Psoas muscle (tissue), 8 donors: ENCODE results near the gene ZNF81. TPM values are rescaled to one million over a fixed set of nuclear protein-coding genes. Genes with fewer than 3 reads are reported as not detected.

Experiments used
- ATAC-seq, 4 donors: fragments of 200-7000 bp; cut with Tn5 transposase; one replicate each; pipeline ENCODE4 v1.9.1; 2020; ENCODE audit warnings: moderate library complexity in 3 of 4, mild to moderate bottlenecking in 2 of 4
- DNase-seq, 2 donors: peaks; one replicate each; pipeline ENCODE4 v3.0.0-alpha.2; 2020
- H3K27ac ChIP-seq: fragments of 200-600 bp; one replicate; pipeline ENCODE4 v1.8.0; 2022
- H3K27me3 ChIP-seq, 3 donors: fragments of 200-600 bp in 1 of 3; one replicate each; pipeline versions ENCODE4 v1.6.1 to v1.8.0; 2013 to 2022; ENCODE audit warnings: low read length in 2 of 3, mild to moderate bottlenecking in 2 of 3, moderate library complexity in 1 of 3; ENCODE audit not compliant: insufficient read depth in 3 of 3
- H3K36me3 ChIP-seq, 2 donors: fragments of 200-600 bp in 1 of 2; one replicate each; pipeline versions ENCODE4 v1.6.1 to v1.8.0; 2013 to 2022; ENCODE audit warnings: low read depth in 1 of 2, mild to moderate bottlenecking in 1 of 2, moderate library complexity in 1 of 2; ENCODE audit not compliant: insufficient read depth in 1 of 2
- H3K4me1 ChIP-seq: fragments of 200-600 bp; one replicate; pipeline ENCODE4 v1.8.0; 2022
- H3K4me3 ChIP-seq: fragments of 200-600 bp; one replicate; pipeline ENCODE4 v1.8.0; 2022; ENCODE audit warnings: mild to moderate bottlenecking
- H3K9me3 ChIP-seq: fragments of 200-600 bp; one replicate; pipeline ENCODE4 v1.8.0; 2022
- WGBS, 3 donors: extraction: QIAGEN DNeasy Blood & Tissue Kit; methylation state at CpG; one replicate each; pipeline versions ENCODE4 v1.1.6 to v1.1.7; 2013; 5-methylcytosine and 5-hydroxymethylcytosine counted together
- intact Hi-C, 2 donors: fragments of 100-400 bp; cut with DNase I; formaldehyde crosslinking; loops; one replicate each; pipeline versions ENCODE4 v1.11.0 to v1.14.2; 2022
- polyA plus RNA-seq, 3 donors: library from polyadenylated mRNA; stranded (reverse); fragments of 200-250 nt; gene quantifications; one replicate each; pipeline ENCODE4 v1.2.3, GENCODE V29; 2013
- total RNA-seq, 4 donors: library from RNA; stranded (reverse); fragmentation: NEBNext Ultra II Directional in 2 of 4; extraction: Animal tissue kit (Norgen Biotek cat#: 25700) in 2 of 4; gene quantifications; one replicate each; pipeline versions ENCODE4 v1.2.1 to v1.2.4, GENCODE V29; 2021 to 2023
- TF ChIP-seq, protein P1 (sequence below): fragments of 200-600 bp; IDR thresholded peaks from one replicate; pipeline ENCODE4 v1.8.0; 2022; ENCODE audit warnings: antibody characterized with exemption
- donor health status: healthy with polysubstance abuse.
- donor health status: DM: no; HTN: no; CAD: no; lungs with moderate emphysema.
- donor health status: Bipolar disorder and iron deficiency.
- donor health status: healthy.
- donor health status: DM: yes; HTN: yes; CAD: no.
- donor health status: DM: no; HTN: no; CAD: no.
- donor health status: DM: no; HTN: no; CAD: no.
- donor health status: DM: yes; HTN: yes; CAD: no.

The ZNF81 gene
- total and polyA plus RNA-seq, 7 donors, result 1.6 to 5.5 (median 3.3) TPM

DNA sequence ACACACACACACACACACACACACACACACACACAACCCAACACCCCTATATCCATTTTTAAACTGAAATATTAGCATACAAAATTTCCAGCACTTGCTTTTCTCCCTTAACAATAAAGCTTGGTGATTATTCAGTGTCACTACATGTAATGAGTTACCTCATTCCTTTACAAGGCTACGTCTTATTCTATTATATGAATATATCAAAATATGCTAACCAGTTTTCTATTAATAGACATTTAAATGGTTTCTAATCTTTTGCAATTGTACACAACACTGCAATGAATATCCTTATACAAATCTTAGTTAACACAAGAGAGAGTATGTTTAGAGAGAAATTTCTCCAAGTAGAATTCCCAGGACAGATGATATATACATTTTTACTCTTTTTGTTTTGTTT, 14.2 kb downstream of the ZNF81 start:
- no peaks in the 10 kb centered on the region for H3K4me1 ChIP-seq
- DNase-seq, result no peak
- no peak for ATAC-seq
- H3K27me3 ChIP-seq, result no peaks in the 10 kb centered on the region
- no peak overlapping the region for H3K4me3 ChIP-seq
- TF ChIP-seq, protein P1, sequence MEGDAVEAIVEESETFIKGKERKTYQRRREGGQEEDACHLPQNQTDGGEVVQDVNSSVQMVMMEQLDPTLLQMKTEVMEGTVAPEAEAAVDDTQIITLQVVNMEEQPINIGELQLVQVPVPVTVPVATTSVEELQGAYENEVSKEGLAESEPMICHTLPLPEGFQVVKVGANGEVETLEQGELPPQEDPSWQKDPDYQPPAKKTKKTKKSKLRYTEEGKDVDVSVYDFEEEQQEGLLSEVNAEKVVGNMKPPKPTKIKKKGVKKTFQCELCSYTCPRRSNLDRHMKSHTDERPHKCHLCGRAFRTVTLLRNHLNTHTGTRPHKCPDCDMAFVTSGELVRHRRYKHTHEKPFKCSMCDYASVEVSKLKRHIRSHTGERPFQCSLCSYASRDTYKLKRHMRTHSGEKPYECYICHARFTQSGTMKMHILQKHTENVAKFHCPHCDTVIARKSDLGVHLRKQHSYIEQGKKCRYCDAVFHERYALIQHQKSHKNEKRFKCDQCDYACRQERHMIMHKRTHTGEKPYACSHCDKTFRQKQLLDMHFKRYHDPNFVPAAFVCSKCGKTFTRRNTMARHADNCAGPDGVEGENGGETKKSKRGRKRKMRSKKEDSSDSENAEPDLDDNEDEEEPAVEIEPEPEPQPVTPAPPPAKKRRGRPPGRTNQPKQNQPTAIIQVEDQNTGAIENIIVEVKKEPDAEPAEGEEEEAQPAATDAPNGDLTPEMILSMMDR, result no peak
- no peak overlapping the region for H3K27ac ChIP-seq
- intact Hi-C loops, result loop anchor here in 1 of 2 donors (5.0 kb wide), 1 partner anchor 176 kb away; no protein-coding TSS in a partner anchor
- H3K36me3 ChIP-seq, result peaks cover 0 to 32% of the 10 kb centered on the region in 2 donors
- 78 to 92% (median 79%) methylated on average over 1 of the region's 1 CpG for WGBS, 3 donors
- no peaks in the 10 kb centered on the region for H3K9me3 ChIP-seq

DNA sequence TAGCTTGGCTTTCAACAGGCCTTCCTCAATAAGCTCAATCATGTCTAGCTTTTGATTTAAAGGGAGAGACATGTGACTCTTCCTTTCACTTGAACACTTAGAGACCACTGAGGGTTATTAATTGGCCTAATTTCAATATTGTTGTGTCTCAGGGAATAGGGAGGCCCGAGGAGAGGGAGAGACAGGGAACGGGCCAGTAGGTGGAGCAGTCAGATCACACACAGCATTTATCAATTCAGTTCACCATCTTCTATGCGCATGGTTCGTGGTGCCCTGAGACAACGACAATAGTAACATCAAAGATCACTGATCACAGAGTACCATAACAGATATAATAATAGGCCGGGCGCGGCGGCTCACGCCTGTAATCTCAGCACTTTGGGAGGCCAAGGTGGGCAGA, 17.8 kb downstream of the ZNF81 start:
- TF ChIP-seq, protein P1, result peak; percentile 27
- ATAC-seq (no peak), DNase-seq (peak in 1 of 2 donors; percentile 13)
- 23 to 63% (median 61%) methylated on average over 5 to 10 of the region's 10 CpGs for WGBS, 3 donors
- Histone ChIP-seq H3K27me3 (no peaks in the 10 kb centered on the region), H3K4me3 (no peak overlapping the region), H3K4me1 (no peaks in the 10 kb centered on the region), H3K36me3 (peaks cover 0 to 6% of the 10 kb centered on the region in 2 donors), H3K9me3 (no peaks in the 10 kb centered on the region), H3K27ac (no peak overlapping the region)
- intact Hi-C loops, result loop anchor here in 1 of 2 donors (5.0 kb wide), 1 partner anchor 173 kb away; no protein-coding TSS in a partner anchor

GRCh38 chrX:47859686-47860085, 23.0 kb downstream of the ZNF81 start:
- no peak for ATAC-seq
- H3K27ac ChIP-seq, result no peak overlapping the region
- H3K27me3 ChIP-seq, result peaks cover 0 to 3% (median 0%) of the 10 kb centered on the region in 3 donors
- intact Hi-C loops, result no loop called here
- no peaks in the 10 kb centered on the region for H3K4me1 ChIP-seq
- no peak for DNase-seq
- H3K36me3 ChIP-seq, result no peaks in the 10 kb centered on the region
- WGBS, 3 donors, result 46 to 75% (median 53%) methylated on average over 4 of the region's 4 CpGs
- no peak overlapping the region for H3K4me3 ChIP-seq
- H3K9me3 ChIP-seq, result no peaks in the 10 kb centered on the region
- TF ChIP-seq, protein P1, result no peak

- peaks cover 0 to 3% (median 0%) of the 10 kb centered on the region in 3 donors for H3K27me3 ChIP-seq
- intact Hi-C loops, result no loop called here
- no peaks in the 10 kb centered on the region for H3K9me3 ChIP-seq
- ATAC-seq, result no peak
- no peak for DNase-seq
- TF ChIP-seq, protein P1, result no peak
- H3K4me1 ChIP-seq, result no peaks in the 10 kb centered on the region
- H3K4me3 ChIP-seq, result no peak overlapping the region
- 28 to 64% (median 62%) methylated on average over 2 of the region's 2 CpGs for WGBS, 3 donors
- no peaks in the 10 kb centered on the region for H3K36me3 ChIP-seq
- H3K27ac ChIP-seq, result no peak overlapping the region
Observed at GRCh38 chrX:47862680-47863079, 26.0 kb downstream of the ZNF81 start.

DNA sequence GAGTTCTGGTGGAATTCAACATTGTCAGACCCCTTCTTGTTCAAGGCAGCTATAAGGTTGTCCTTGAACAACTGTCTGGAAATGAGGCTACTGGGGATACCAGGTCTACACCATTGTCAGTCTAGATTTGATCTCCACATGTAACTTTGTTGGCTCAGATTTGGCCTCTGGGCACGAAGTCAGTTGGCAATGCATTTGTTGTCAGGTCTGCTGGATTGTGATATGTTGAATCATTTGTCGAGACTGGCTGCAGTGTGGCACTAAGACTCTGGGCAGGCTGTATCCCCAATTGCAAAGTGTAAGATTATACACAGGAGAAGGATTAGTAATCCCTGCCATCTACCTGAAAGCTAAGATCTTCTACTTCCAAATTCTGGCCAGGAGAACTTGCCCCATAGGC, 26.5 kb downstream of the ZNF81 start:
- Histone ChIP-seq H3K27me3 (peaks cover 0 to 3% (median 0%) of the 10 kb centered on the region in 3 donors), H3K36me3 (no peaks in the 10 kb centered on the region), H3K4me1 (no peaks in the 10 kb centered on the region), H3K27ac (no peak overlapping the region), H3K4me3 (no peak overlapping the region), H3K9me3 (no peaks in the 10 kb centered on the region)
- intact Hi-C loops, result no loop called here
- DNase-seq, result no peak
- TF ChIP-seq, protein P1, result no peak
- peak in 1 of 4 donors; percentile 45 for ATAC-seq
- WGBS, 3 donors, result 24 to 36% (median 32%) methylated on average over 2 of the region's 2 CpGs
